ENCODE data around the gene MGAT3.

MGAT3 gene

GRCh38 chr22:39535357-39535725, 78.5 kb downstream of the MGAT3 start:
- no peak overlapping the region for H3K27ac ChIP-seq
- no peak for TF ChIP-seq CTCF (conservative IDR thresholded peaks at IDR 0.05)
- no peak for TF ChIP-seq ZFX (IDR thresholded peaks at IDR 0.05)

- TF ChIP-seq ZFX (IDR thresholded peaks at IDR 0.05) (no peak), CTCF (conservative IDR thresholded peaks at IDR 0.05) (no peak)
These were observed 79.1 kb downstream of the MGAT3 start for GRCh38 chr22:39535831-39536449.

GRCh38 chr22:39536711-39537110, 79.9 kb downstream of the MGAT3 start:
- no peak for TF ChIP-seq CTCF (conservative IDR thresholded peaks at IDR 0.05)
- TF ChIP-seq ZFX (IDR thresholded peaks at IDR 0.05) = no peak
- H3K27ac ChIP-seq = no peak overlapping the region

More at GRCh38 chr22:39535831-39536449, 79.1 kb downstream of the MGAT3 start:
- no peak overlapping the region for H3K27ac ChIP-seq

- TF ChIP-seq ZFX (IDR thresholded peaks at IDR 0.05) (no peak), CTCF (conservative IDR thresholded peaks at IDR 0.05) (no peak)
- no peak overlapping the region for H3K27ac ChIP-seq
These were observed 81.2 kb downstream of the MGAT3 start for GRCh38 chr22:39537975-39538374.

Measured in C4-2B (cell line).